ENCODE measurements around the gene SMIM41. TPM values are rescaled to one million over a fixed set of nuclear protein-coding genes. Genes with fewer than 3 reads are reported as not detected.

Gene SMIM41
- total RNA-seq, 1 donor from 2014 or later, result 0.16 TPM

GRCh38 chr12:52123487-52124186, 44.1 kb downstream of the SMIM41 start:
- Mint-ChIP-seq H3K27me3 (ENCODE audit: low read depth) (peaks cover 17% of the 10 kb centered on the region), H3K4me1 (peaks cover 7% of the 10 kb centered on the region), H3K4me3 (no peak overlapping the region), H3K27ac (no peak overlapping the region), H3K36me3 (no peaks in the 10 kb centered on the region), H3K9me3 (no peaks in the 10 kb centered on the region)
- DNase-seq (ENCODE audit: low spot score in 2 of 2, unreplicated experiment in 2 of 2), result no peak
- TF ChIP-seq CTCF (IDR thresholded peaks at IDR 0.05; ENCODE audit: unreplicated experiment), result no peak

DNA sequence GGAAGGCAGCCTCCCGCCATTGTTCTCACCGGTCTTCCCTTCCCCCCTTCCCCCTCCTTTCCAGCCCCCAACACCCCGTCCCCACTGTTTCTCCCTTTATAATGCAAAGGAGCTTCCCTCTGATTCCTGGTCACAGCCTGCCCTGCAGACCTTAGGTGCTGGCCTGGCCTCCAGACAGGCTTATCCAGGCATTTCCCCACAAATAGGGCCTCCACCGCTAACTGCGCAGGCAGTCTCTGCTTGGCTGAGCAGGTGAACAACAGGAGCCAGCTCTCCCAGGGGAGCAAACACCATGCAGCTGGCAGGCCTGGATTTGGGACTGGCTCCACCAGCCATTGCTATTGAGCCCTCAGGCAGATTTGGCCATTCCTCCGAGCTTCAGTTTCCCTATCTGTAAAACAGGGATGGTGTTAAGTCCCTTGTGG, 46.0 kb downstream of the SMIM41 start:
- Mint-ChIP-seq H3K9me3 (no peaks in the 10 kb centered on the region), H3K27ac (no peak overlapping the region), H3K27me3 (ENCODE audit: low read depth) (peaks cover 8% of the 10 kb centered on the region), H3K36me3 (no peaks in the 10 kb centered on the region), H3K4me3 (no peak overlapping the region), H3K4me1 (peaks cover 7% of the 10 kb centered on the region)
- no peak for TF ChIP-seq CTCF (IDR thresholded peaks at IDR 0.05; ENCODE audit: unreplicated experiment)
- no peak for DNase-seq (ENCODE audit: low spot score in 2 of 2, unreplicated experiment in 2 of 2)

DNA sequence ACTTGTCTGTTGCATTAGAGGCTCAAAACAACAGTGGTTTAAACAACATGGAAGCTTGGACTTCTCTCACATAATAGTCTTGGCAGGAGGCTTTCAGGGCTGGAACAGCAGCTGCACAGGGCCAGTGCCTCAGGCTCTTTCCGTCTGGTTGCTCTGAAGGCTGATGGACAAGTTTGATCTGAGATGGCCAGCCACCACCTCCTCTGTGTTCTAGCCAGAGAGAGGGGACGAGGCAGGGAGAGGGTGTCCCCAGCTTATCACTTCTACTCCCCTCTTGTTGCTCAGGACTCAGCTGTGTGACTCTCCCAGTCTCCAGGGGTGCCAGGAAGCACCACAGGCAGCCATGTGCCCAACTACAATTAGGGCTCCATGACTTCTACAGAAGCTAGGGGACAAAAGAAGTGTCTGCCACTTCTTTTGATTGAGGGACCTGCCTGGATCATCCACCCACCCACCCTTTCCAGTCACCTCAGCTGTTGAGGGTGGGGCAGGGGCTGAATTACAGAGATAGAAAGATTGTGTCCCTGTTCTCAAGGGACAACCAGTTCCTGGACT, 46.6 kb downstream of the SMIM41 start:
- H3K4me3 Mint-ChIP-seq, result no peak overlapping the region
- TF ChIP-seq CTCF (IDR thresholded peaks at IDR 0.05; ENCODE audit: unreplicated experiment), result no peak

DNA sequence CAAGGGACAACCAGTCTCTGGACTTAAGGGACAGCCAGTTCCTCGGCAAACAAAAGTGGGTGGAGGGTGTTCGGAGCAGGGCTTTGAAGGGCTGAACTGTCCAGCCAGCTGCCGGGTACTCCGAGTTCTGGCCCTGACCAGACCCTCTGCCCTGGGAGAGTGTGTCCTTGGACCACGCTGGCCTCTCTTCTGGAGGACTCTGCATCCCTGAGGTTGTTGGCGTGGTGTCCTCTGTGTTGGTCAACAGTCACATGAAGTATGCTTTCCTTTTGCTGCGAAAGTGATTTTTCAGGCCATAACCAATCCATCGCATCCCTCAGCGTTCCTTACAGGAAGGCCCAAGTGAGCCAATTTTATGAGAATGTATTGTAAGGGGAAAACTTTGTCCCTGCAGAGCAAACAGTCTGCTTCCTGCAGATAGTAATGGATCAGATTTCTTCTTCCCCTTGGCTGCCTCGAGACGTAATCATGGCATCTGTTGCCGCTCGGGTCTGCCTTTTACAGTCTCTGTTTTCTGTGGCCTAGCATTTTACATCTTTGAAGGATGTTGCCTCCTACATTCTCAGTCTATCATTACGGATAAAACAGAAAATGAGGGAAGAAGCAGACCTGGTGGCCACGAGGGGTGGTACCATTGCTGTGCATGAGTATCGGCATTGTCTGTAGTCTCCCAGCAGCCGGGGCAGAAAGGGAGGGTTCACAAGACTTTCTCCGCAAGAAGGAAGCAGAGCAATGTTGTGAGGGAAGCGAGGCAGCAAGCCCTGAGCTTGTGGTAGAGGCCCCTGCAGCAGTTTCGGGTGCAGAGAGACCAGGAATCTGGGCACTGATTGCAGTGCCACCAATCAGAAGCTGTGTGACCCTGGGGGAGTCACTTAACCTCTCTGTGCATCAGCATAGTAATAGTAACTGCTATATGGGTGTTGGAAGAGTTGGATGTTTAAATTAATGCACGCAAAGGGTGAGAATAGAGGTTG, 47.4 kb downstream of the SMIM41 start:
- Mint-ChIP-seq H3K9me3 (no peaks in the 10 kb centered on the region), H3K27ac (no peak overlapping the region), H3K4me3 (no peak overlapping the region), H3K36me3 (no peaks in the 10 kb centered on the region), H3K4me1 (peaks cover 5% of the 10 kb centered on the region), H3K27me3 (ENCODE audit: low read depth) (peaks cover 4% of the 10 kb centered on the region)
- peak in 1 of 2 experiments; percentile 21 for DNase-seq (ENCODE audit: low spot score in 2 of 2, unreplicated experiment in 2 of 2)
- TF ChIP-seq CTCF (IDR thresholded peaks at IDR 0.05; ENCODE audit: unreplicated experiment), result no peak

More for the DNA sequence above, 46.6 kb downstream of the SMIM41 start:
- peaks cover 6% of the 10 kb centered on the region for H3K27me3 Mint-ChIP-seq (ENCODE audit: low read depth)
- H3K36me3 Mint-ChIP-seq, result no peaks in the 10 kb centered on the region
- no peak for DNase-seq (ENCODE audit: low spot score in 2 of 2, unreplicated experiment in 2 of 2)
- H3K4me1 Mint-ChIP-seq, result peaks cover 7% of the 10 kb centered on the region
- no peak overlapping the region for H3K27ac Mint-ChIP-seq
- H3K9me3 Mint-ChIP-seq, result no peaks in the 10 kb centered on the region

DNA sequence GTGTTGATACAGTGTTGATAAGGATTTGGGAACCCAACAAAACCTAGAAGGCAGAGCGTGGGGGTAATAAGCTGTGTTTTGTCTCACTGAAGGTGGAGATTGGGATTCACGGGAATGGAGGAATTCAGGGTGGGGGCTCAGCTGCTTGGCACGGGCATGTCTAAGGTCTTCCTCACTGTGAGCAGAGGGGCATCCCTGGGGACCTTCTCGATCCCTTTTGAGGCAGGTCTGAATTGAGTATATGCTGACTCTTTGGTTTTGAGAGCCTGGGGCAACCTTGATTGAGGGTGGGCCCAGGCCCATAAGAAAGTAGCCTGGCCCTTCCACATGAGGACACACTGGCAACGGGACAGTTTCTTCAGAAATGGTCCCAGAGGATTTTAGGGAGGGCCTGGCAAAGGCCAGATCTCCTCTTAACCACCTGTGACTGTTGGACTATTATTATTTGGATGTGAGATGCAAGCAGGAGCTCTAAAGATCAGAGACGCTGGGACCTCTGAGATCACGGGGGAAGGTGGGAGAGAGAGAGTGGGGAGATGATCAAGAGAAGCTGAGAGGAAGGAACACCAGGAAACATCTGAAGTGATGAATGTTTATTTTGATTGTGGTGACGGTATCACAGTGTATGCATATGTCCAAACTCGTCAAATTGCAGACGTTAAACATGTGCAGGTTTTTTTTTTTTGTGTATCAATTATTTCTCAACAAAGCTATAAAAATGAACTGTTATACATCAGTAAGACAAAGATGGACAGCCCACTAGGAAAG, 48.4 kb downstream of the SMIM41 start:
- no peaks in the 10 kb centered on the region for H3K9me3 Mint-ChIP-seq
- no peak overlapping the region for H3K27ac Mint-ChIP-seq
- no peak for TF ChIP-seq CTCF (IDR thresholded peaks at IDR 0.05; ENCODE audit: unreplicated experiment)
- H3K27me3 Mint-ChIP-seq (ENCODE audit: low read depth), result peaks cover 2% of the 10 kb centered on the region
- H3K36me3 Mint-ChIP-seq, result no peaks in the 10 kb centered on the region
- H3K4me1 Mint-ChIP-seq, result peaks cover 5% of the 10 kb centered on the region
- no peak overlapping the region for H3K4me3 Mint-ChIP-seq
- DNase-seq (ENCODE audit: low spot score in 2 of 2, unreplicated experiment in 2 of 2), result peak in 1 of 2 experiments; percentile 2

Measured in mesothelial cell of epicardium (in vitro differentiated cells).